Activated naive CD4-positive, alpha-beta T cell treated with Interleukin-2 at 50 U/mL for 16 hours (primary cell): Measurements from ENCODE around the gene CD96.
"Not testable (repeated sequence)": the region's sequence is repeated elsewhere in the genome, so short reads cannot be mapped to it uniquely, and the experiment has no call there.

Experiments used
- DNase-seq: peaks from one replicate; pipeline ENCODE4 v3.0.0-alpha.2; 2020

CD96 gene

DNA sequence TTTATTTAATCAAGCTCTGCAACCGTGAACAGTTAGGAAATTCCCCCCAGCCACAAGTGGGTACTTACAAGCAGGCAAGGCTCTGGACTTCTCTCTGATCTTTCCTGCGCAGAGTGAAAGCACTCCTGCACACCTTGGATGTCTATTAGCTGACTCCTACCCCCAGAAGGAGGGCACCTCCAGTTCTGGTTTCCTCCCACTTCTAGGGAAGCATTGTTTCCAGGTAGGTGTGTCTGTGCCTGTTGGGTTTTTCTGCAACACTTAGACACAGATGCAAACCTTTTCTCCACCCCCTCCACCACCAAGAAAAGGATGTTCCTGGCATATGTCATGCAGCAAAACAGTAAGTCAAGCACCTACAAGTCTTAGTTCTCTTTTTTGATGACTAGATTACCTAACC is 53.2 kb downstream of the CD96 start, which contains the start of gene ZBED2:
ZBED2 (minus strand) TSS at position 115 of the 400 bp plus-strand sequence. CDS start 1,145 bp downstream, outside the sequence.
- peak; percentile 35 for DNase-seq

DNA sequence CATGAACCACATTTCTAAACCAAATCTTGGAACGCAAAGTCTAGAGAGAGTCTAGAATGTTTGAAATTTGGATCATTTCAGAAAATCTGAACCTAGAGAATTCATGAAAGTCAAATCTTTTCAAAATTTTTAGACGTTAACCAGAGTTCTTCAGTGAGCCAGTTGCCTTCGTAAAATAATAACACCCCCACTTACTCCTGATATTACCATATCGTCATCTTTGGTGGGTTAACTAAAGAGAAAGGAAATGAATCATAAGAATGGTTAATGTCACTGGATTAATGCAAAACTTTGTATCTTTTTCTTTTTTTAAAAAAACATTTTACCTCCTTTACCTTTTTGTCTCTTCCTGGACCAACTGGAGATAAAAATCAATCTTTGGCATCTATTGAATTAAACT is 54.3 kb downstream of the CD96 start:
- DNase-seq, result no peak

DNA sequence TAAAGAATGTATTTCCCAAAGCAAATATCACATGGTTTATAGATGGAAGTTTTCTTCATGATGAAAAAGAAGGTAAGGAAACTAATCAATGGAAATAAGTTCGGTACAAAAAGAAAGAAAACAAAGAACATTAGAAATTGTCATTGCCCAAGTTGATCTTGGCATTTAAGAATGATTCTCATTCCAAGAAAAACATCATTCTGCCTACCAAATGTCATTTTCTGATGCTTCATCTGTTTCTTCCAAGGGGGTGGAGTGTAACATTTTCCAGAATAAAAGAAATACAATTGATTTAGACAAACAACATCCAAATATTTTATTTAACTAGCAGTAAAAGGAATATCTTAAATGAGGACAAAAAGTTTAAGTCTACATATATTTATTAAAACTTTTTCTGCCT is 56.1 kb downstream of the CD96 start:
- DNase-seq, result no peak

DNA sequence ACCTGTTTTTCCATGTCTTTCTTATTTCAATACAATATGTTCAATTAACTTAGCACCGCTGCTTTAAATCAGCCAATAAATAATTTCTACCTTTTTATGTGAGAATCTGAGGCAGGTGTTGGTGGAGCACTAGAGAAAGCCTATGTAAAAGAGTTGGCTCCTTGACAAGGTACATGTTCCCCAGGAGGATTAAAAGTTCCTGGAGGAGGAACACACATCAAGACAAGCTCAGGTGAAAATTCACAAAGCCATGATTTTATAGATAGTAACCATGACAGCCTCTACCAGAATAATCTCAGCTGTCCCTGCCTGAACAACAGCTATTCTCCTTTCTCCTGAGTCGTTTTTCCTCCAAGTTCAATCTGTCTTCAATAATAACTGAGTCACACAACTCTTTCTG is 56.6 kb downstream of the CD96 start:
- DNase-seq, result no peak

DNA sequence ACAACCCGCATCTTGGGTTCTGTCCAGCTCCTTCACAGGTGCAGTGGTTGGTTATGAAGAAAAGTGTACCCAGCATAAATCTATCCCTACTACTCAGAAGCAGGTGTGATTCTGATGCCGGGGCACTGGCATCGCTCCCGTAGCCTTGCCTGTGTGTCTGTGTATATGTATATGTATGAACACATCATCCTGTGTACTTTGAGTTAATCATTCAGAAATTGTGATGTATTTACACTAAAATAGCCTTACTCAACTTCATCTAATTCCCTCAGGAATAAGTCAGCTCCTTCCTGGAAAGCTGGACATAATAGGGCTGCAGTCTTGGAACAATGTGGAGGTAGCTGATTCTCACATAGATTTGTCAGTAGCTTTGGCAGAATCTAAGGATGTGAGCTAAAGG is 59.8 kb downstream of the CD96 start:
- no peak for DNase-seq

DNA sequence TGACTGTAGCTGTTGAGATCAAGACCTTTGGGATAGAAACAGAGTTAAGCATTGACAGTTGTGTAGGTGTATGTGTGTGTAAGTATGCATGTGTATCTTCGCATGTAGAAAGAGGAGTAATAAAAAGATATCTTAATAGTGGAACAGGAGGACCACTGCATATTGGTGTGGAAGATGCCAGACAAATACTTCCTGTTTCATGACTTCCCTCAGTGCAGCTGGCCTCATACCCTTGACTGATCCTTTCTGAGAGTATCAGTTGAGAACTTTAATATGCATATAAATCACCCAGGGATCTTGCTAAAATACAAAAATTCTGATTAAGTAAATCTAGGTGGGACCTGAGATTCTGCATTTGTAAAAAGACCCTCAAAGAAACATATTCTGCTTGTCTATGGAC is 61.7 kb downstream of the CD96 start:
- no peak for DNase-seq

DNA sequence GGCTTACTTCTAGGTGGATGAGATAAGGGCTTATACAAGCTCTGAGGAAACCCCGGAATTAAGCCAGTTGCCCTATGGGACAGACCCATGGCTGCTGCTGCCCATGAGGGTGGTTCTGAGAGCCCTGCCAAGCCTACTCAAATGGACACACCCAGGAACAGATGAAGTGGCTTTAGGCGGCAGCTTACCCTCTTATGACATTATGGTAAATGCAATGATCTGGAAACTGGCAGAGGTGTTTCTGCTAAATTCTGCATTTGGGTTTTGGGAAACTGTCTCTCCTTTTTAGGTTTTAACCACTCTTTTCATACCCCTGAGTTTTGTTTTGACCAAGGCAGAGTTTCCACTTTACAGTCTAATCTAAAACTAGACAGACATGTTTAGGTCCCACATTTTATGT is 62.1 kb downstream of the CD96 start:
- DNase-seq, result peak; percentile 34

DNA sequence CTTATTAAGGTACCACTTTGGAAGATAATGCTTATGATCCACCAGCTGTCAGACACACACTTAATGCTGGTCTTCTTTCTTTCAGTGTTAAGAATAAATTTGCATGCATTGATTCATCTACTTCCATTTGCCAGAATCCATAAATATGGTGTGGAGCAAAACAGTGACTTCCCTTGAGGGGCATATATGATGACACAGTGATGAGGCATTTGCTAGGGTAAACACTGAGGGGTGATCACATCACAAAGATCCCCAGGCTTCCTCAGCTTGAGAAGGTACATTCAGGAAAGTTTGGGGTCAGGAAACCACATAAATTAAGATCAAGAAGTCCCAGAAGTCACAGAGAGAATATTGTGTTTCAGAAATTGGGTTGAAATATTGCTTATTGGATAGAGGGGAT is 63.0 kb downstream of the CD96 start:
- no peak for DNase-seq

DNA sequence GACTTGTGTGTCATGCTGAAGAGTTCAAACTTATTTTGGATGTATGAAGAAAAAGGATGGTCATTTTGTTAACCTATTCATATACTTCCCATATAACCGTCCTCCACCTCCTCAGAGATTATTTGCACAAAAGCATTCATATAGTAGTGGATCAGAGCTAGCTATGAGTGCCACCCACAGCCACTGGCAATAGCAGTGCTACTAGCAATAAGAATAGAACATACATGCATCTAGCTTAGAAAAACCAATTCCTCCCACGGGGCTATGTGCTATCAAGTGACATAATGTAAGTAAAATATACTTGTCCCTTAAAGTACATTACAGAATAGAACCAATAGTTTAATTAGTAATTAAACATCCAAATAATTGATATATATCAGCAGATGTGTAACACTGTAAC is 63.5 kb downstream of the CD96 start:
- no peak for DNase-seq

DNA sequence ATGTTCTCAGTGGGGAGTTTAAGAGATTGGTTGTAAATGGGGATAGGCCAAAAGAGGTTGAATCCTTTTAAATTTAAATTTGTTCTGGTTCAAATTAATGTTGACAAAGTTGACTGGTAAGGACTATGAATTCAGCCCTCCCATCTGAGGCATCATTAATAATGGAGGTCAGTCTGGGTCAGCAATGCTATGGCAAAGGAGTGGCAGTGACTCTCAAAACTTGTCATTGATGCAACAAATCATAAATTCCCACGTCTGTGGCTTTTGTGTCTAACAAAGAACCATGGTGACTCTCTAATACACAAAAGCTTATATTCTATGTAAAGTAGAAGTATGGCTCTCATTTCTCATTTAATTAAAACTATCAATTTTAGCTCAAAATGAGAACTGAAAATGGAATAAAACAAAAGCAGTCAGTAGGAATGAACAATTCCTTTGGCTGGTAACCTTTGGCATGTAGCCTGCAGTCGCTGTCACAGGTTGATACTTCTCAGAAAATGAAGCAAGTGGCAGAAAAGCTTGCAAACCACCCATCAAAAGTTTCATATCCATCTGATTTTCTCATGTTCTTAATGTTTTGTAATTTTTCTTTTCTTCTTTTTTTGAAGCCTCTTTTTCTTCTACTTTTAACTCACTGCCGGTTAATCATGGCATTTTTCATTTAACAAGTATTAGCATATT is 65.4 kb downstream of the CD96 start:
- DNase-seq, result no peak

DNA sequence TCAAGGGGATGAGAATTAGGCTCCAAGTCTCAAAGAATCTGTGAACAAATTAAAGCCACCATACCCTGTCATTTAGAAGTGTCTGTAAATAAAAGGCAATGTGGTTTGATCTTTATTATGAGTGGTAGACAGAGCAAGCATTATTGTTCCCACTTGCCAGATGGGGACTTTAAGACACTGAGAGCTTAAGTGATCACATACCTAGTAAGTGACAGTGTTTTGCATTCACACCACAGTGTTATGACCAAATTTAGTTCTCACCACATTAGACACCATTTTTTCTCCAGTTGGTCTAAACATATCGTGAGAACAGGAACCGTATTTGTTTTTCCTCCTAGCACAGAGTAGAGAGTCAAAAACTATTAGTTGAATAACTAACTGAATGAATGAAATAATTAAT is 66.4 kb downstream of the CD96 start:
- no peak for DNase-seq

DNA sequence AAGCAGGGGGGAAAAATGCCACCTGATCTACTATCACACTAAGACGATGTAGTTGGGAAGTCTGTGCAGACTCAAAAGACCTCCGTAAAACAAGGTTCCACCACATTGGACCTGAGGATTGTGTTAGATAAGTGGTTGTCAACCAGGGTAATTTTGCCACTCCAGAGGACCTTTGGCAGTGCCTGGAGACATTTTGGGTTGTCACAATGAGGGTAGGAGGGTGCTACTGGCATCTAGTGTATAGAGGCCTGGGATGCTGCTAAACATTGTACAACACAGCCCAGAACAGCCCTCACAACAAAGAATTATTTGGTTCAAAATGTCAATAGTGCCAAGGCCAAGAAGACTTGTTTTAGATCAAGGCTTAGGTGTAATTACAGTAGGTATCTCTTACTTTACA is 67.7 kb downstream of the CD96 start:
- no peak for DNase-seq

DNA sequence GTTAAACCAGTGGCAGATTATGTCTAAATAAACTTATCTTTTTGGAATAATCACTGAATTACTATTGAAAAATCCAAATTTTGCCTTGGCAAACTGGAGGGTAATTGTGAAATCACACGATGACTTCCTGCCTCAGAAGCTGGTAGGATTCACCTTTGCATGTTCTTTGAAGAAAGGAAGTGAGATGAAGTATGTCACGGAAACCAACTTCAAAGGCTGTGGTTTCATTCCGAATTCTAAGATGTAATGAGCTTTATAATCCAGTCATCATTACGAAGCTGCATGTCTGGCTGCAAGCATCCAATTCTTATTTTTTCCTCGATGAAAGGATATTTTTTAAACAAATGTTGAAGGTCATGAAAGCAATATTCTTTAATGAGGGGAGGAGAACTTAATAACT is 68.2 kb downstream of the CD96 start:
- no peak for DNase-seq

DNA sequence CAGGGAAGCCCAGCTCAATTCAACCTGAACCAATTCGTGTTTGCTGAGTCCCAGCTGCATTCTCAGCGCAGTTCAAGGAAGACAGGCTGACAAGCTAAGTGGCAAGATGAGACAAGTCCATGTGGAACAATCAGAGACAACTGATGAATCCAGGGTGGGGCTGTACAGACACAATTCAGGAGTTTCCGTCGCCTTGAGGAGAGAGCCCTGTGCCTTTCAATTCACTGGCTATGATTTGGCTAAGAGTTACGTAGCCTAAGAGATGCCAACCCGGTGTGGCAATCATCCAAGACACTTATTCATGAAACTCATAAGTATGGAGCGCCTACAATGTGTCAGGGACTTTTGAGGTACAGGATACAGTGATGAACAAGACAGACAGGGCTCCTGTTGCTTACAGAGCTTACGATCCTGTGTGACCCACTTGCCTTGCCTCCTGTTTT is 68.6 kb downstream of the CD96 start:
- peak; percentile 28 for DNase-seq

DNA sequence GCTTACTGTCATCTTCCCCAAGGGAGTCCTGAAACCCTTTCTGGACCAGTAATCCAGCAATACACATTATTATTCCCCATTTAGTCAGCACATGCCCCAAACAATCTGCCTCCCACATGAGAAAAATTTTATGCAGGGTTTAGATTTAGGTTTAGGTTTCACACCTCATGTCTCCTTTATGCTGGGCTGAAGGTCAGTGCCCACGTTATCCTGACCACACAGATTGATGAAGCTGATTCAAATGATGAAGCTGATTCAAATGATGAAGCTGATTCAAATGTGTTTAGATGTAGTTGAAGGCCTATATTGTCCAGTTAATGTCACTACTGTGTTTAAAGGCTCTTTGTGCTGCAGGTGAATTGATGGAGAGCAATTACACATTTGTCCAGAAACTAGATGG is 71.3 kb downstream of the CD96 start:
- DNase-seq, result no peak

DNA sequence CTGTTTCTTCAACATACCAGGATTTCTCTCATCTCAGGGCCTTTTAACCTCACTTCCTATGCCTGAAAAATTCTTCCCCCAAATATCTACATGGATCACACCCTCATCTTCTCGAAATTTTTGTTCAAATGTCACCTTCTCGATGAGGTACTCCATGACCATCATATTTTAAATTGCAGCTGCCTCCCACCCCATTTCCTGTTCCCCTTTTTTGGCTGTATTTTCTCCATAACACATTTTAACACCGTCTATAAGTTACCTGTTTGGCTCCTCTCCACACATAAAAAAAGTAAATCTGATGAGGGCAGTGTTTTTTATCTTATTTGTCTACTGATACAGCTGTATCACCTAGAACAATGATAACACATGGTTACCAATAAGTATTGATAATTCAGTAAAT is 73.9 kb downstream of the CD96 start:
- DNase-seq, result no peak

DNA sequence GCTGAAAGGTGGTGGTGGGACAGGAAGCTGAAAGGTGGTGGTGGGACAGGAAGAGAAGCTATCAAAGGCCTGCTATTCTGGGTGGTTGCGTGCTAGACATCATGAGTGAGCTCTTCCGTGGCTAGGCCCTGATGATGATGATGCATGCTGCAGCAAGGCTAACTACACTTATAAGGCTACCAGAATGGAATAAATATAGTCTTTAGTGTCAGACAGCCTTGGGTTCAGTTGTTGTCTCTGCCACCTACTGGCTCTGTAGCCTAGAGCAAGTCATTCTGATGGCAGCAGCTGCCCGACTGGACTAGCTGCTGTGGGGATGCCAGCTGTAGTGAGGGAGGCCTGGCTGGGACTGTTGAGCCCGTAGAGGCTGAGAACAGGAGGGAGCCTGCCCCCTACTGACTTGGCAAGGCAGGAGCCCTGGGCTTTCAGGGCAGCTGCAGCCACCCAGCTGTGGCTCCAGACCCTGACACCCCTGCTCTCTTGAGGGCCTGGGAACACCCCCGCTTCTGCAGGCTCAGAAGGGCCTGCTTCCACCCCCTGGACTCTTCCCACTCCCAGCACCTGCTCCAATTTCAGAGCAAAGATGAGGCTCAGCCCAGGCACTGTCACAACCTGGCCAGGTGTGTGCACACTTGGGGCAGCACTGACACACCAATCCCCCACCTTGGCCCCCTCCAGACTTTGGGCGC is 74.6 kb downstream of the CD96 start:
- DNase-seq, result peak; percentile 74

DNA sequence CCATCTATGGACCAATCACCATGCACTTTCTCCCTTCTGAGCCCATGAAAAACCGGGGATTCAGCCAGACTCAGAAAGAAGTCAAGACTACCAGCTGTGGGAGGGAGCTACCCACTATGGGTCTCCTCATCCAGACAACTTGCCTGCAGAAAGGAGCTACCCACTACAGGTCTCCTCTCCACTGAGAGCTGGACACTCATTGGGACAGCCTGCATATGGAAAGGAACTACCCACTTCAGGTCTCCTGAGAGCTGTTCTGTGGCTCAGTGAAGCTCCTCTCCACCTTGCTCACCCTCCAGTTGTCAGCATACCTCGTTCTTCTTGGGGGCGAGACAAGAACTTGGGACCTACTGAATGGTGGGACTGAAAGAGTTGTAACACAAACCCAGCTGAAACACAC is 75.4 kb downstream of the CD96 start:
- no peak for DNase-seq

DNA sequence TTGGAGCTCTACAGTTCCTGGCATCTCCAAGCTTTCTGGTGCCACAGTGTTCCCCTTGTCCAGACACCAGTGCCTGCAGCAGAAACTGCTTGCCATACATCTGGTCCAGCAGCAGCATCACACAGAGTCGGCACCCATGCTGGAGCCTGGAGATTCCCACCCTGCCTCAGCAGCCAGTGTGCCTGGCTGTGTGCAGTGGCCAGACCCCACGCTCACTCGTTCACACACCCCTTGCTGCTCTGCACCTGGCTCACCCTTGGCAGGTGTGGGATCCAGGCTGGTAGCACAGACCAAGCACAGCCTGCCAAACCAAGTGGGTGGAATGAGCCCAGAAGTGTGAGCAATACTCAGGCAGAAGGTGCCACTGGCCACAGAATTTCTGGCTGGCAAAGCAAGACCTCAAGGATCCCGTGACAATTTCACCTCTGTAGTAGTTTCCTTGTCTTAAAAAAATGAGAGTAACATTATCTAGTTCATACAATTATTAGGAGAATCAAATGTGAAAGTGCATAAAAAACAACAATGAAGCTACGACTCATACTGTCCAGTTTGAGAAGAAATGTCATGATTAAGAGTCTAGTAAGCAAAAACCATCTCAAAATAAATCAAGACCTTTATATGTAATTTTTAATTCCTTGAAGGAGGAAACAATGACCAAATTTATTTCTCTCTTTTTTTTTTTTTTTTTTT is 76.1 kb downstream of the CD96 start:
- DNase-seq, result peak; percentile 14

DNA sequence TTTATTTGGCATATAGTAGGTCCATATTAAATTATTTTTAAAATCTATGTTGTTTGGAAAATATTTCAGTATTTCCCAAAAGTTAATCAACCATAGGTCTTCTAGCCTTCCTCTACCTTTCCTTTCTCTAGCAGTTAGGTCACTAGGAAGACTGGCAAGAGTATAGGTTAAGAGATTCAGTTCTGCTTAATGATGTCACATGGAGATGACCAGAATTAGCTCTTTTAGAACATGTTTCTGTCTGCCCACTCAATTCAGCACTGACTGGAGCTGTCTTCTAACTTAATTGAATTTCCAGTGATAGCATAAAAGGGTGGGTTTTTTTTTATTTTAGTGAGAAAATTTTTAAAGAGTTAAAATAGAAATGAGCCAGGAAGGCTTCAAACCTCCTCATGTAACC is 76.9 kb downstream of the CD96 start:
- no peak for DNase-seq

DNA sequence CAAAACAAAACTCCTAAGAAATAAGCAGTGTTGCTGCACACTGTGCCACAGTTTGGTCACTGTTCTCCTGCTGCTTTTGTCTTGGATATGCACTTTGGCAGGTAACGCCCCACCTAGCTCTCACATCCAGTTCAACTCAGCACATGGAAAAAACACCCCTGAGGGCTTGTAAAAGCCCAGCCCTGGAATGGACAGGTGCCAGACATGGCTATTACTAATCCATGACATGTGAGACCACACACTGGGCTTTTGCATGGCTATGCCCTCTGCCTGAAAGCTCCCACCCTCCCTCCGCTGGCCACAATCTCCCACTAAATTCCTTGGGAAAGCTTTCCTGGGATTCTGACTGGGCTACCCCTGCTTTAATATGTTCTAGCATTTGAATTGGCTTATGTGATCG is 77.8 kb downstream of the CD96 start:
- DNase-seq, result no peak

DNA sequence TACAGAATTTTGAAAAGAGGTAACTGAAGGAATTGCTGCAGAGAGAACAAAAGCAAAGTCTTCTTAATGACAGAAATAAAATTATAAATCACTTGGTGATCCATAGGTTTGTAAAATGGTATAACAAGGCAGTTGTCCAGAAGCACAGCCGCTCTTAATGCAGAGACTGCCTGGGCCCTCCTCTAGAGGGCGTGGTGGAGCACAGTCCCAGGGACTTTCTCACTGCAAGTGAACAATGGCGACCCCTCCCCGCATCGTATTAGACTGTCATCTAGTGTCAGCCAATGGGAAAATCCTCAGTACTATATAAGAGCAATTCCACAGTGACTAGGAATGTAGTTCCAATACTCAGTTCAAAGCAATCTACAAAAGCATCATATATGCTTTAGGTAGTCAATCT is 79.5 kb downstream of the CD96 start:
- DNase-seq, result peak; percentile 28

DNA sequence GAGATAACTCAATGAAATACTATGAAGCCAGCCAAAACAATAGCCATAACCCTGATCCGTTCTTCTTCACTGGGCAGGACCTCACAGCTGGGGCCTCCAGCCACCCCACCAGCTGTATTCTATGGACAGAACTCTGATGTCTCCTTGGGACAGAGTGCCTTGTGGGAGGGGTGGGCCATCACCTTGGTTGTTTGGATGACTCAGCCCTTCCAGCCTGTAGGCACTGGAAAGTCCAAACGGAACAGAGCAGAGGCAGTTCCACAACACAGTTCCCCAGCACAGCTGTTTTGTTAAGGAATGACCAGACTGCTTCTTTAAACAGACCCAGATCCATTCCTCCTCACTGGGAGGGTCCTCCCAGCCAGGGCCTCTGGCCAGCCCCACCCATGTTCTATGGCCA is 85.1 kb downstream of the CD96 start:
- no peak for DNase-seq

DNA sequence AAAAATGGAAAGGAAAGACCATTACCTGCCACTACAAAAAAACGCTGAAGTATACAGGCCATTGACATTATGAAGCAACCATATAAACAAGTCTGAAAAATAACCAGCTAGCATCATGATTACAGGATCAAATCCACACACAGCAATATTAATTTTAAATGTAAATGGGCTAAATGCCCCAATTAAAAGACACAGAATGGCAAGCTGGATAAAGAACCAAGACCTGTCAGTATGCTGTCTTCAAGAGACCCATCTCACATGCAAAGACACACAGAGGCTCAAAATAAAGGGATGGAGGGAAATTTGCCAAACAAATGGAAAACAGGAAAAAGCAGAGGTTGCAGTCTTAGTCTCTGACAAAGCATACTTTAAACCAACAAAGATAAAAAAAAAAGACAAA is 87.0 kb downstream of the CD96 start:
- DNase-seq, result not testable (repeated sequence)
